A673 (cell line): ENCODE results near the gene NFKBIL1. TPM values are rescaled to one million over a fixed set of nuclear protein-coding genes. Genes with fewer than 3 reads are reported as not detected.
"Not testable (repeated sequence)": the region's sequence is repeated elsewhere in the genome, so short reads cannot be mapped to it uniquely, and the experiment has no call there.

Experiments used
- BruUV-seq: library from RNA; stranded (reverse); fragments of 400-500 nt; replicated peaks from 2 replicates; lab custom pipeline; 2021; lab: Mats Ljungman, UMichigan
- CTCF ChIA-PET: fragments of 300-600 bp; sonication (Branson Sonifier 250); formaldehyde crosslinking; loops from one replicate; lab custom pipeline; 2022; ENCODE audit warnings: antibody characterized with exemption; lab: Charles Lee
- POLR2A ChIA-PET: fragments of 300-600 bp; sonication (Branson Sonifier 250); formaldehyde crosslinking; loops from one replicate; lab custom pipeline; 2022; ENCODE audit warnings: antibody characterized with exemption; ENCODE audit not compliant: low non-redundant PET; lab: Charles Lee
- DNase-seq: peaks from one replicate; pipeline ENCODE4 v3.0.0-alpha.2; 2015; ENCODE audit warnings: low spot score
- H3K27ac ChIP-seq: fragments of 200-600 bp; sonication (generic); 2 replicates; pipeline ENCODE4 v1.5.1; 2016; ENCODE audit warnings: mixed run types, low read depth, mild to moderate bottlenecking, mixed read lengths, antibody characterized with exemption, low read length; ENCODE audit not compliant: poor library complexity, severe bottlenecking
- H3K27me3 ChIP-seq: fragments of 200-600 bp; sonication (generic); replicated peaks from 2 replicates; pipeline ENCODE4 v1.6.1; 2017; ENCODE audit warnings: mixed run types, low read depth, mild to moderate bottlenecking, mixed read lengths, antibody characterized with exemption, low read length; ENCODE audit not compliant: insufficient read depth, poor library complexity
- H3K36me3 ChIP-seq: fragments of 200-600 bp; sonication (generic); 2 replicates; pipeline ENCODE4 v1.6.1; 2016; ENCODE audit warnings: mixed run types, mild to moderate bottlenecking, mixed read lengths, antibody characterized with exemption, low read length; ENCODE audit not compliant: insufficient read depth, poor library complexity, severe bottlenecking
- H3K4me1 ChIP-seq: fragments of 200-600 bp; sonication (generic); 2 replicates; pipeline ENCODE4 v1.6.1; 2017; ENCODE audit warnings: mixed run types, mild to moderate bottlenecking, mixed read lengths, antibody characterized with exemption, low read length; ENCODE audit not compliant: insufficient read depth, poor library complexity, severe bottlenecking
- H3K4me3 ChIP-seq: fragments of 200-600 bp; sonication (generic); 2 replicates; pipeline ENCODE4 v1.5.1; 2016; ENCODE audit warnings: low read depth, mixed run types, mild to moderate bottlenecking, mixed read lengths, low read length; ENCODE audit not compliant: poor library complexity, severe bottlenecking
- H3K9me3 ChIP-seq: fragments of 200-600 bp; sonication (generic); 2 replicates; pipeline ENCODE4 v1.6.1; 2016; ENCODE audit warnings: mixed run types, low read depth, mild to moderate bottlenecking, mixed read lengths, antibody characterized with exemption, low read length; ENCODE audit not compliant: poor library complexity, severe bottlenecking
- EZH2 ChIP-seq: fragments of 200-600 bp; sonication (generic); IDR thresholded peaks from 2 replicates; pipeline ENCODE4 v1.6.1; 2017; ENCODE audit warnings: borderline replicate concordance, low read depth, mild to moderate bottlenecking, mixed read lengths, antibody characterized with exemption, low read length; ENCODE audit not compliant: poor library complexity, severe bottlenecking
- intact Hi-C: fragments of 100-400 bp; cut with micrococcal nuclease; formaldehyde crosslinking; loops from one replicate; pipeline ENCODE4 v1.10.0; 2022; ENCODE audit not compliant: unreplicated experiment
- total RNA-seq: library from RNA; stranded (reverse); gene quantifications from 2 replicates; pipeline ENCODE4 v1.2.3, GENCODE V29; 2021
- TF ChIP-seq, protein P1 (sequence below): fragments of 300-800, 200-600 bp; sonication (generic); conservative IDR thresholded peaks from 2 replicates; pipeline ENCODE4 v1.5.1; 2017; ENCODE audit warnings: low read depth, mild to moderate bottlenecking, antibody characterized with exemption, low read length, moderate library complexity, mixed read lengths

The NFKBIL1 gene
- total RNA-seq, 1 experiment from 2014 or later, result 15.7 TPM

DNA sequence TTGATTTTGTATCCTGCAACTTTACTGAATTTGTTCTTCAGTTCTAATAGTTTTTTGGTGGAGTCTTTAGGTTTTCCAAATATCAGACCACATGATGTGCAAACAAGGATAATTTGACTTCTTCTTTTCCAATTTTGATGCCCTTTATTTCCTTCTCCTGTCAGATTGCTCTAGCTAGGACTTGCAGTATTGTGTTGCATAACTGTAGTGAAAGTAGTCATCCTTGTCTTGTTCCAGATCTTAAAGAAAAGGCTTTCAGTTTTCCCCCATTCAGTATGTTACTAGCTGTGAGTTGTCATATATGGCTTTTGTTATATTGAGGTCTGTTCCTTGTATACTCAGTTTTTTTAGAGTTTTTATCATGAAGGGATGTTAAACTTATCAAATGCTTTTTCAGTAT is 44.8 kb upstream of the NFKBIL1 start:
- no peak overlapping the region for H3K4me3 ChIP-seq
- POLR2A ChIA-PET, result no interaction called here
- CTCF ChIA-PET, result no interaction called here
- no peaks in the 10 kb centered on the region for H3K27me3 ChIP-seq
- no peak for DNase-seq
- intact Hi-C loops, result no loop called here
- TF ChIP-seq EZH2, result no peak
- TF ChIP-seq, protein P1, sequence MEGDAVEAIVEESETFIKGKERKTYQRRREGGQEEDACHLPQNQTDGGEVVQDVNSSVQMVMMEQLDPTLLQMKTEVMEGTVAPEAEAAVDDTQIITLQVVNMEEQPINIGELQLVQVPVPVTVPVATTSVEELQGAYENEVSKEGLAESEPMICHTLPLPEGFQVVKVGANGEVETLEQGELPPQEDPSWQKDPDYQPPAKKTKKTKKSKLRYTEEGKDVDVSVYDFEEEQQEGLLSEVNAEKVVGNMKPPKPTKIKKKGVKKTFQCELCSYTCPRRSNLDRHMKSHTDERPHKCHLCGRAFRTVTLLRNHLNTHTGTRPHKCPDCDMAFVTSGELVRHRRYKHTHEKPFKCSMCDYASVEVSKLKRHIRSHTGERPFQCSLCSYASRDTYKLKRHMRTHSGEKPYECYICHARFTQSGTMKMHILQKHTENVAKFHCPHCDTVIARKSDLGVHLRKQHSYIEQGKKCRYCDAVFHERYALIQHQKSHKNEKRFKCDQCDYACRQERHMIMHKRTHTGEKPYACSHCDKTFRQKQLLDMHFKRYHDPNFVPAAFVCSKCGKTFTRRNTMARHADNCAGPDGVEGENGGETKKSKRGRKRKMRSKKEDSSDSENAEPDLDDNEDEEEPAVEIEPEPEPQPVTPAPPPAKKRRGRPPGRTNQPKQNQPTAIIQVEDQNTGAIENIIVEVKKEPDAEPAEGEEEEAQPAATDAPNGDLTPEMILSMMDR, result no peak
- H3K4me1 ChIP-seq, result no peaks in the 10 kb centered on the region
- no peaks in the 10 kb centered on the region for H3K36me3 ChIP-seq
- H3K27ac ChIP-seq, result no peak overlapping the region
- BruUV-seq, result no TSS peak
- no peaks in the 10 kb centered on the region for H3K9me3 ChIP-seq

DNA sequence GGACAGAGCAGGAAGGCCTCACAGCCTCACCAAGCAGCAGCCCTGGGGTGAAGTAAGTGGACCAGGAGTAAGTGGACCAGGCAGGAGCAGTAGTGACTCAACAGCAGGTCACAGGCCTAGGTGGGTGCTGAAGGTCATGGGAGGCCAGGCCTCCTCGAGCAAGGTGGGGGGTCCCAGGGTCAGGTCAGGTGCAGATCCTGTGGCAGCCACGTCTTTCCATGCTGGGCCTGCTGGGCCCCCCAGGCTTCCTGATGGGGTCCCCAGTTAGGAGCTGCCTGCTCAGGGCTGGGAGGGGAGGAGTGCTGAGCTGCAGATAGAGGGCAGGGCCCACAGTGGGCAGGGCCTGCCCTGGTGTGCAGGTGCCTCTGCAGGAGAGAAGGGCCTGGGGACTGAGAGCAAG is 38.4 kb upstream of the NFKBIL1 start:
- H3K36me3 ChIP-seq, H3K9me3 ChIP-seq, BruUV-seq, DNase-seq, CTCF ChIA-PET, POLR2A ChIA-PET, H3K27me3 ChIP-seq, H3K4me1 ChIP-seq, intact Hi-C loops, H3K27ac ChIP-seq, H3K4me3 ChIP-seq: not testable (repeated sequence)

DNA sequence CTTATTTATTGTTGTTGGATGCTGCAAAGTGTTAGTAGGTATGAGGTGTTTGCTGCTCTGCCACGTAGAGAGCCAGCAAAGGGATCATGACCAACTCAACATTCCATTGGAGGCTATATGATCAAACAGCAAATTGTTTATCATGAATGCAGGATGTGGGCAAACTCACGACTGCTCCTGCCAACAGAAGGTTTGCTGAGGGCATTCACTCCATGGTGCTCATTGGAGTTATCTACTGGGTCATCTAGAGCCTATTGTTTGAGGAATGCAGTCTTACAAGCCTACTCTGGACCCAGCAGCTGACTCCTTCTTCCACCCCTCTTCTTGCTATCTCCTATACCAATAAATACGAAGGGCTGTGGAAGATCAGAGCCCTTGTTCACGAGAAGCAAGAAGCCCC is 37.4 kb upstream of the NFKBIL1 start:
- TF ChIP-seq, protein P1, result no peak
- no peak overlapping the region for H3K4me3 ChIP-seq
- no peaks in the 10 kb centered on the region for H3K9me3 ChIP-seq
- no peaks in the 10 kb centered on the region for H3K4me1 ChIP-seq
- POLR2A ChIA-PET, result no interaction called here
- H3K27me3 ChIP-seq, result no peaks in the 10 kb centered on the region
- no TSS peak for BruUV-seq
- H3K36me3 ChIP-seq, result no peaks in the 10 kb centered on the region
- no peak for DNase-seq
- no peak overlapping the region for H3K27ac ChIP-seq
- CTCF ChIA-PET, result no interaction called here
- intact Hi-C loops, result no loop called here

- intact Hi-C loops, result no loop called here
- Histone ChIP-seq H3K9me3 (no peaks in the 10 kb centered on the region), H3K27ac (no peak overlapping the region), H3K27me3 (no peaks in the 10 kb centered on the region), H3K4me1 (no peaks in the 10 kb centered on the region), H3K36me3 (no peaks in the 10 kb centered on the region), H3K4me3 (no peak overlapping the region)
- CTCF ChIA-PET, result no interaction called here
- no TSS peak for BruUV-seq
- DNase-seq, result no peak
- POLR2A ChIA-PET, result no interaction called here
- TF ChIP-seq EZH2, result no peak
- TF ChIP-seq, protein P1, result no peak
Measured at GRCh38 chr6:31513456-31514165, 33.8 kb upstream of the NFKBIL1 start.
